GM12865 (cell line): ENCODE results near the gene FRMD4A.

Source experiments
- DNase-seq: peaks from one replicate; pipeline ENCODE4 v3.0.0; 2010; ENCODE audit warnings: low read depth
- H3K4me3 ChIP-seq: 2 replicates; pipeline ENCODE4 v1.5.1; 2011; ENCODE audit warnings: mild to moderate bottlenecking, low read depth, low read length, control low read depth
- CTCF ChIP-seq: IDR thresholded peaks from 2 replicates; pipeline ENCODE4 v1.5.1; 2011; ENCODE audit warnings: low read length, control low read depth, low read depth, inconsistent platforms; ENCODE audit not compliant: insufficient read depth; ENCODE audit errors: missing control alignments

Gene FRMD4A

GRCh38 chr10:14184841-14185315, 145.8 kb downstream of the FRMD4A start:
- peak; percentile 92 for DNase-seq
- H3K4me3 ChIP-seq: peak overlapping the region; percentile 61
- no peak for TF ChIP-seq CTCF

GRCh38 chr10:14182781-14183180, 147.9 kb downstream of the FRMD4A start:
- DNase-seq: no peak
- no peak for TF ChIP-seq CTCF
- no peak overlapping the region for H3K4me3 ChIP-seq

GRCh38 chr10:14181567-14181936, 149.2 kb downstream of the FRMD4A start:
- no peak for TF ChIP-seq CTCF
- no peak for DNase-seq

GRCh38 chr10:14180911-14181566, 149.7 kb downstream of the FRMD4A start:
- DNase-seq: no peak
- no peak overlapping the region for H3K4me3 ChIP-seq
- TF ChIP-seq CTCF: no peak

More at GRCh38 chr10:14181567-14181936, 149.2 kb downstream of the FRMD4A start:
- H3K4me3 ChIP-seq: no peak overlapping the region

- TF ChIP-seq CTCF: no peak
- no peak for DNase-seq
- H3K4me3 ChIP-seq: no peak overlapping the region
Observed at GRCh38 chr10:14179251-14179650, 151.5 kb downstream of the FRMD4A start.

GRCh38 chr10:14173706-14174594, 156.8 kb downstream of the FRMD4A start:
- H3K4me3 ChIP-seq: peak overlapping the region; percentile 48
- no peak for TF ChIP-seq CTCF
- DNase-seq: no peak
